Neural cell (in vitro differentiated cells): ENCODE results near the gene SMR3B. TPM values are rescaled to one million over a fixed set of nuclear protein-coding genes. Genes with fewer than 3 reads are reported as not detected.

Experiments used
- H2AFZ ChIP-seq: fragments of 200-600, 300-800 bp; sonication (generic), shearing (Covaris generic); 2 replicates; pipeline ENCODE4 v1.6.0; 2014; ENCODE audit warnings: low read depth, mild to moderate bottlenecking, antibody characterized with exemption, low read length, moderate library complexity
- H3F3A ChIP-seq: fragments of 200-600 bp; shearing (Covaris generic); 2 replicates; pipeline ENCODE4 v1.6.1; 2016; ENCODE audit warnings: mild to moderate bottlenecking, moderate library complexity, mixed read lengths, antibody characterized with exemption, low read length; ENCODE audit not compliant: insufficient read depth, poor library complexity, severe bottlenecking
- H3K27ac ChIP-seq: fragments of 200-600, 300-800 bp; sonication (generic), shearing (Covaris generic); 2 replicates; pipeline ENCODE4 v1.5.1; 2014; ENCODE audit warnings: mild to moderate bottlenecking, low read length, moderate library complexity
- H3K27me3 ChIP-seq: fragments of 300-800, 200-600 bp; sonication (generic), shearing (Covaris generic); 2 replicates; pipeline ENCODE4 v1.6.0; 2014; ENCODE audit warnings: mild to moderate bottlenecking, low read depth, low read length, moderate library complexity; ENCODE audit not compliant: insufficient read depth
- H3K36me3 ChIP-seq: fragments of 300-800, 200-600 bp; sonication (generic), shearing (Covaris generic); 2 replicates; pipeline ENCODE4 v1.5.1; 2014; ENCODE audit warnings: mild to moderate bottlenecking, antibody characterized with exemption, low read length, moderate library complexity; ENCODE audit not compliant: insufficient read depth
- H3K4me2 ChIP-seq: fragments of 300-800, 200-600 bp; sonication (generic), shearing (Covaris generic); 2 replicates; pipeline ENCODE4 v1.6.0; 2014; ENCODE audit warnings: mild to moderate bottlenecking, low read length
- H3K4me3 ChIP-seq: fragments of 300-800, 200-600 bp; sonication (generic), shearing (Covaris generic); 2 replicates; pipeline ENCODE4 v1.5.1; 2014; ENCODE audit warnings: mild to moderate bottlenecking, low read length, moderate library complexity
- H3K79me2 ChIP-seq: fragments of 200-600 bp; shearing (Covaris generic); replicated peaks from 2 replicates; pipeline ENCODE4 v1.6.0; 2014; ENCODE audit warnings: mild to moderate bottlenecking, low read length, moderate library complexity; ENCODE audit not compliant: insufficient read depth
- H3K9ac ChIP-seq: fragments of 300-800, 200-600 bp; sonication (generic), shearing (Covaris generic); 2 replicates; pipeline ENCODE4 v1.6.1; 2016; ENCODE audit warnings: mild to moderate bottlenecking, low read length, mixed read lengths
- H3K9me2 ChIP-seq: fragments of 200-600 bp; shearing (Covaris generic); 2 replicates; pipeline ENCODE4 v1.6.1; 2016; ENCODE audit warnings: mild to moderate bottlenecking, low read length, mixed read lengths; ENCODE audit not compliant: insufficient read depth
- H3K9me3 ChIP-seq: fragments of 200-600, 300-800 bp; sonication (generic), shearing (Covaris generic); 2 replicates; pipeline ENCODE4 v1.6.1; 2016; ENCODE audit warnings: mild to moderate bottlenecking, mixed run types, low read length, moderate library complexity, mixed read lengths
- H4K20me1 ChIP-seq: fragments of 200-600 bp; shearing (Covaris generic); 2 replicates; pipeline ENCODE4 v1.6.1; 2016; ENCODE audit warnings: mild to moderate bottlenecking, mixed run types; ENCODE audit not compliant: insufficient read depth
- EP300 ChIP-seq: fragments of 450-650 bp; conservative IDR thresholded peaks from 2 replicates; pipeline ENCODE4 v1.6.1; 2014; ENCODE audit warnings: antibody characterized with exemption, mild to moderate bottlenecking, moderate library complexity; ENCODE audit not compliant: poor library complexity, severe bottlenecking
- EZH2 ChIP-seq: fragments of 200-600, 300-800 bp; shearing (Covaris generic), sonication (generic); IDR thresholded peaks from 2 replicates; pipeline ENCODE4 v1.6.1; 2014; ENCODE audit warnings: antibody characterized with exemption, low read length, borderline replicate concordance, mild to moderate bottlenecking; ENCODE audit not compliant: insufficient read depth, poor library complexity, severe bottlenecking
- MXI1 ChIP-seq: fragments of 450-650 bp; conservative IDR thresholded peaks from 2 replicates; pipeline ENCODE4 v1.6.1; 2014; ENCODE audit warnings: antibody characterized with exemption, mild to moderate bottlenecking; ENCODE audit not compliant: poor library complexity, severe bottlenecking
- POLR2AphosphoS5 ChIP-seq: IDR thresholded peaks from 2 replicates; pipeline ENCODE4 v1.6.1; 2012
- RAD21 ChIP-seq: fragments of 450-650 bp; conservative IDR thresholded peaks from 2 replicates; pipeline ENCODE4 v1.6.1; 2014; ENCODE audit warnings: antibody characterized with exemption, mild to moderate bottlenecking, moderate library complexity
- SMC3 ChIP-seq: fragments of 450-650 bp; conservative IDR thresholded peaks from 2 replicates; pipeline ENCODE4 v1.6.1; 2014; ENCODE audit warnings: antibody characterized with exemption, mild to moderate bottlenecking, moderate library complexity; ENCODE audit not compliant: poor library complexity
- TAF1 ChIP-seq: IDR thresholded peaks from 2 replicates; pipeline ENCODE4 v1.6.1; 2012; ENCODE audit warnings: low read depth
- polyA plus RNA-seq: library from polyadenylated mRNA; depleted of rRNA; stranded (reverse); fragments of >200 nt; gene quantifications from 2 replicates; pipeline ENCODE4 v1.2.3, GENCODE V29; 2014
- TF ChIP-seq, protein P1 (sequence below): IDR thresholded peaks from 2 replicates; pipeline ENCODE4 v1.6.1; 2012; ENCODE audit warnings: borderline replicate concordance
- TF ChIP-seq, protein P2 (sequence below): fragments of 450-650 bp; IDR thresholded peaks from 2 replicates; pipeline ENCODE4 v1.5.1; 2014; ENCODE audit warnings: antibody characterized with exemption, mild to moderate bottlenecking, moderate library complexity; ENCODE audit not compliant: poor library complexity, severe bottlenecking

Gene SMR3B
- polyA plus RNA-seq, 1 donor from 2014 or later = not detected

DNA sequence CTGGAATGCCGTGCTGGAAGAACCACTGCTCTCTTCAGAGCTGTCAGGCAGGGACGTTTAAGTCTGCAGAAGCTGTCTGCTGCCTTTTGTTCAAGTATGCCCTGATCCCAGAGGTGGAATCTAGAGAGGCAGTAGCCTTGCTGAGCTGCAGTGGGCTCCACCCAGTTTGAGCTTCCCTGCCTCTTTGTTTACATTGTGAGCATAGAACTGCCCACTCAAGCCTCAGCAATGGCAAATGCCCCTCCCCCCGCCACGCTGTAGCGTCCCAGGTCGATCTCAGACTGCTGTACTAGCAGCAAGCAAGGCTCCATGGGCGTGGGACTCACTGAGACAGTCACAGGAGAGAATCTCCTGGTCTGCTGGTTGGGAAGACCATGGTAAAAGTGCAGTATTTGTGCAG lies 54.3 kb downstream of the SMR3B start:
- Histone ChIP-seq H4K20me1 (no peaks in the 10 kb centered on the region), H3K4me3 (no peak overlapping the region), H3K27ac (no peak overlapping the region), H3K36me3 (no peaks in the 10 kb centered on the region), H3F3A (no peaks in the 10 kb centered on the region), H3K9ac (no peak overlapping the region), H3K4me2 (no peak overlapping the region), H2AFZ (no peak overlapping the region), H3K9me2 (no peaks in the 10 kb centered on the region), H3K79me2 (no peaks in the 10 kb centered on the region), H3K27me3 (no peaks in the 10 kb centered on the region), H3K9me3 (no peaks in the 10 kb centered on the region)
- TF ChIP-seq, protein P1, sequence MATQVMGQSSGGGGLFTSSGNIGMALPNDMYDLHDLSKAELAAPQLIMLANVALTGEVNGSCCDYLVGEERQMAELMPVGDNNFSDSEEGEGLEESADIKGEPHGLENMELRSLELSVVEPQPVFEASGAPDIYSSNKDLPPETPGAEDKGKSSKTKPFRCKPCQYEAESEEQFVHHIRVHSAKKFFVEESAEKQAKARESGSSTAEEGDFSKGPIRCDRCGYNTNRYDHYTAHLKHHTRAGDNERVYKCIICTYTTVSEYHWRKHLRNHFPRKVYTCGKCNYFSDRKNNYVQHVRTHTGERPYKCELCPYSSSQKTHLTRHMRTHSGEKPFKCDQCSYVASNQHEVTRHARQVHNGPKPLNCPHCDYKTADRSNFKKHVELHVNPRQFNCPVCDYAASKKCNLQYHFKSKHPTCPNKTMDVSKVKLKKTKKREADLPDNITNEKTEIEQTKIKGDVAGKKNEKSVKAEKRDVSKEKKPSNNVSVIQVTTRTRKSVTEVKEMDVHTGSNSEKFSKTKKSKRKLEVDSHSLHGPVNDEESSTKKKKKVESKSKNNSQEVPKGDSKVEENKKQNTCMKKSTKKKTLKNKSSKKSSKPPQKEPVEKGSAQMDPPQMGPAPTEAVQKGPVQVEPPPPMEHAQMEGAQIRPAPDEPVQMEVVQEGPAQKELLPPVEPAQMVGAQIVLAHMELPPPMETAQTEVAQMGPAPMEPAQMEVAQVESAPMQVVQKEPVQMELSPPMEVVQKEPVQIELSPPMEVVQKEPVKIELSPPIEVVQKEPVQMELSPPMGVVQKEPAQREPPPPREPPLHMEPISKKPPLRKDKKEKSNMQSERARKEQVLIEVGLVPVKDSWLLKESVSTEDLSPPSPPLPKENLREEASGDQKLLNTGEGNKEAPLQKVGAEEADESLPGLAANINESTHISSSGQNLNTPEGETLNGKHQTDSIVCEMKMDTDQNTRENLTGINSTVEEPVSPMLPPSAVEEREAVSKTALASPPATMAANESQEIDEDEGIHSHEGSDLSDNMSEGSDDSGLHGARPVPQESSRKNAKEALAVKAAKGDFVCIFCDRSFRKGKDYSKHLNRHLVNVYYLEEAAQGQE = no peak
- TF ChIP-seq POLR2AphosphoS5 = no peak
- TF ChIP-seq, protein P2, sequence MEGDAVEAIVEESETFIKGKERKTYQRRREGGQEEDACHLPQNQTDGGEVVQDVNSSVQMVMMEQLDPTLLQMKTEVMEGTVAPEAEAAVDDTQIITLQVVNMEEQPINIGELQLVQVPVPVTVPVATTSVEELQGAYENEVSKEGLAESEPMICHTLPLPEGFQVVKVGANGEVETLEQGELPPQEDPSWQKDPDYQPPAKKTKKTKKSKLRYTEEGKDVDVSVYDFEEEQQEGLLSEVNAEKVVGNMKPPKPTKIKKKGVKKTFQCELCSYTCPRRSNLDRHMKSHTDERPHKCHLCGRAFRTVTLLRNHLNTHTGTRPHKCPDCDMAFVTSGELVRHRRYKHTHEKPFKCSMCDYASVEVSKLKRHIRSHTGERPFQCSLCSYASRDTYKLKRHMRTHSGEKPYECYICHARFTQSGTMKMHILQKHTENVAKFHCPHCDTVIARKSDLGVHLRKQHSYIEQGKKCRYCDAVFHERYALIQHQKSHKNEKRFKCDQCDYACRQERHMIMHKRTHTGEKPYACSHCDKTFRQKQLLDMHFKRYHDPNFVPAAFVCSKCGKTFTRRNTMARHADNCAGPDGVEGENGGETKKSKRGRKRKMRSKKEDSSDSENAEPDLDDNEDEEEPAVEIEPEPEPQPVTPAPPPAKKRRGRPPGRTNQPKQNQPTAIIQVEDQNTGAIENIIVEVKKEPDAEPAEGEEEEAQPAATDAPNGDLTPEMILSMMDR = no peak
- TF ChIP-seq EP300 = no peak
- TF ChIP-seq TAF1 = no peak
- no peak for TF ChIP-seq MXI1
- no peak for TF ChIP-seq EZH2
- no peak for TF ChIP-seq SMC3
- TF ChIP-seq RAD21 = no peak

Other genes with a start within 250 kb of the SMR3B start
- not detected in 2 replicates for gene PRR27, start 228.9 kb upstream of the SMR3B start, polyA plus RNA-seq
- gene ODAM, start 187.4 kb upstream of the SMR3B start, polyA plus RNA-seq = not detected in 2 replicates
- gene FDCSP, start 157.0 kb upstream of the SMR3B start, polyA plus RNA-seq = not detected in 2 replicates
- not detected in 2 replicates for gene CSN3, start 140.5 kb upstream of the SMR3B start, polyA plus RNA-seq
- gene CABS1, start 48.1 kb upstream of the SMR3B start, polyA plus RNA-seq = not detected in 2 replicates
- not detected in 2 replicates for gene SMR3A, start 22.4 kb upstream of the SMR3B start, polyA plus RNA-seq
- not detected in 2 replicates for gene OPRPN, start 14.8 kb downstream of the SMR3B start, polyA plus RNA-seq
- gene MUC7, start 89.1 kb downstream of the SMR3B start, polyA plus RNA-seq = not detected in 2 replicates
- not detected in 2 replicates for gene AMTN, start 135.4 kb downstream of the SMR3B start, polyA plus RNA-seq
- 1.2 and 1.5 TPM in 2 replicates for gene AMBN, start 209.1 kb downstream of the SMR3B start, polyA plus RNA-seq
- 0.18 TPM in 1 of 2 replicates, not detected in the other for gene ENAM, start 245.6 kb downstream of the SMR3B start, polyA plus RNA-seq